SU-DHL-6 (cell line): ENCODE results near the gene ENTPD8.

Experiments used
- H2AFZ ChIP-seq: fragments of 200-600 bp; sonication (generic); 2 replicates; pipeline ENCODE4 v1.6.1; 2014; ENCODE audit warnings: low read depth, mild to moderate bottlenecking, moderate library complexity, mixed read lengths, antibody characterized with exemption, low read length; ENCODE audit not compliant: severe bottlenecking
- H3F3A ChIP-seq: fragments of 200-600 bp; shearing (Covaris generic); 2 replicates; pipeline ENCODE4 v1.6.0; 2016; ENCODE audit warnings: antibody characterized with exemption, mild to moderate bottlenecking; ENCODE audit not compliant: insufficient read depth
- H3K27ac ChIP-seq: fragments of 200-600 bp; sonication (generic); 2 replicates; pipeline ENCODE4 v1.5.1; 2016; ENCODE audit warnings: low read depth, mild to moderate bottlenecking, low read length, moderate library complexity, mixed read lengths
- H3K27me3 ChIP-seq: fragments of 200-600 bp; sonication (generic), shearing (Covaris generic); 2 replicates; pipeline ENCODE4 v1.6.0; 2014; ENCODE audit warnings: mild to moderate bottlenecking, low read length
- H3K36me3 ChIP-seq: fragments of 200-600 bp; sonication (generic); 2 replicates; pipeline ENCODE4 v1.6.1; 2014; ENCODE audit warnings: mild to moderate bottlenecking, low read length, mixed read lengths
- H3K4me2 ChIP-seq: fragments of 300-600, 200-600 bp; shearing (Covaris generic), sonication (generic); 2 replicates; pipeline ENCODE4 v1.6.0; 2014; ENCODE audit warnings: low read length, low read depth, mild to moderate bottlenecking; ENCODE audit not compliant: poor library complexity, severe bottlenecking
- H3K4me3 ChIP-seq: fragments of 200-600 bp; sonication (generic); 2 replicates; pipeline ENCODE4 v1.5.1; 2014; ENCODE audit warnings: antibody characterized with exemption, low read length, mild to moderate bottlenecking, mixed read lengths; ENCODE audit not compliant: insufficient read depth, poor library complexity, severe bottlenecking
- H3K79me2 ChIP-seq: fragments of 200-600 bp; sonication (generic); 2 replicates; pipeline ENCODE4 v1.6.1; 2014; ENCODE audit warnings: mild to moderate bottlenecking, low read length, moderate library complexity; ENCODE audit not compliant: insufficient read depth
- H3K9ac ChIP-seq: fragments of 200-600 bp; sonication (generic); 2 replicates; pipeline ENCODE4 v1.7.0; 2014; ENCODE audit warnings: mild to moderate bottlenecking, low read length
- H3K9me2 ChIP-seq: fragments of 200-600 bp; sonication (generic); replicated peaks from 2 replicates; pipeline ENCODE4 v1.6.1; 2014; ENCODE audit warnings: low read length; ENCODE audit not compliant: insufficient read depth
- H3K9me3 ChIP-seq: fragments of 200-600 bp; sonication (generic); 2 replicates; pipeline ENCODE4 v1.6.1; 2014; ENCODE audit warnings: low read length, mixed read lengths; ENCODE audit not compliant: insufficient read depth
- H4K20me1 ChIP-seq: fragments of 200-600 bp; sonication (generic); 2 replicates; pipeline ENCODE4 v1.6.1; 2014; ENCODE audit warnings: low read depth, mild to moderate bottlenecking, antibody characterized with exemption, low read length, moderate library complexity, mixed read lengths
- CTCF ChIP-seq: fragments of 200-600 bp; sonication (generic); IDR thresholded peaks from one replicate; pipeline ENCODE4 v1.5.1; 2017; ENCODE audit warnings: antibody characterized with exemption, mild to moderate bottlenecking, low read length, moderate library complexity; ENCODE audit not compliant: insufficient read depth, poor library complexity, severe bottlenecking
- EZH2phosphoT487 ChIP-seq: fragments of 200-600 bp; sonication (generic), shearing (Covaris generic); conservative IDR thresholded peaks from 2 replicates; pipeline ENCODE4 v1.6.1; 2018; ENCODE audit warnings: mild to moderate bottlenecking, antibody characterized with exemption, low read length, moderate library complexity, mixed read lengths

ENTPD8 gene

GRCh38 chr9:137429974-137430722 lies 11.0 kb downstream of the ENTPD8 start:
- Histone ChIP-seq H3K27ac (peak overlapping the region; percentile 82), H3K79me2 (no peaks in the 10 kb centered on the region), H3K4me3 (peak overlapping the region; percentile 42), H3K9me3 (no peaks in the 10 kb centered on the region), H3K9ac (peak overlapping the region; percentile 66), H3K36me3 (no peaks in the 10 kb centered on the region), H4K20me1 (no peaks in the 10 kb centered on the region), H3K4me2 (peak overlapping the region; percentile 62), H3K9me2 (no peaks in the 10 kb centered on the region), H3F3A (peaks cover 26% of the 10 kb centered on the region), H3K27me3 (no peaks in the 10 kb centered on the region), H2AFZ (no peak overlapping the region)
- TF ChIP-seq EZH2phosphoT487 (no peak), CTCF (no peak)

- H3K4me2 ChIP-seq = peak overlapping the region; percentile 62
- peaks cover 32% of the 10 kb centered on the region for H3F3A ChIP-seq
- H2AFZ ChIP-seq = no peak overlapping the region
- H3K4me3 ChIP-seq = peak overlapping the region; percentile 42
- H3K9me2 ChIP-seq = no peaks in the 10 kb centered on the region
- H3K79me2 ChIP-seq = no peaks in the 10 kb centered on the region
- H3K27me3 ChIP-seq = no peaks in the 10 kb centered on the region
- H3K9ac ChIP-seq = peak overlapping the region; percentile 66
- H4K20me1 ChIP-seq = no peaks in the 10 kb centered on the region
- H3K36me3 ChIP-seq = no peaks in the 10 kb centered on the region
- H3K27ac ChIP-seq = peak overlapping the region; percentile 82
- TF ChIP-seq EZH2phosphoT487 = no peak
- TF ChIP-seq CTCF = no peak
- no peaks in the 10 kb centered on the region for H3K9me3 ChIP-seq
Observed at GRCh38 chr9:137429546-137429890, 11.6 kb downstream of the ENTPD8 start.

- Histone ChIP-seq H3K36me3 (no peaks in the 10 kb centered on the region), H3K9ac (peak overlapping the region; percentile 66), H2AFZ (no peak overlapping the region), H3F3A (peaks cover 37% of the 10 kb centered on the region), H3K9me3 (no peaks in the 10 kb centered on the region), H3K79me2 (no peaks in the 10 kb centered on the region), H3K4me3 (peak overlapping the region; percentile 42), H3K27me3 (no peaks in the 10 kb centered on the region), H3K9me2 (no peaks in the 10 kb centered on the region), H3K27ac (peak overlapping the region; percentile 82), H4K20me1 (no peaks in the 10 kb centered on the region), H3K4me2 (peak overlapping the region; percentile 62)
- no peak for TF ChIP-seq EZH2phosphoT487
- no peak for TF ChIP-seq CTCF
Observed at GRCh38 chr9:137428841-137429545, 12.2 kb downstream of the ENTPD8 start.
